ENCODE data around the gene TMEM175. TPM values are rescaled to one million over a fixed set of nuclear protein-coding genes. Genes with fewer than 3 reads are reported as not detected.

The TMEM175 gene
- total RNA-seq, 3 donors from 2014 or later: 12.5 to 15.6 (median 14.7) TPM

GRCh38 chr4:951594-952468 lies 19.6 kb downstream of the TMEM175 start:
- no peaks in the 10 kb centered on the region for H3K4me1 Mint-ChIP-seq (ENCODE audit: low read depth)
- no peak overlapping the region for H3K4me3 Mint-ChIP-seq
- no peaks in the 10 kb centered on the region for H3K9me3 Mint-ChIP-seq
- no peak for DNase-seq
- no peaks in the 10 kb centered on the region for H3K27me3 Mint-ChIP-seq (ENCODE audit: low read depth)
- ATAC-seq: no peak
- peaks cover 2% of the 10 kb centered on the region for H3K36me3 Mint-ChIP-seq (ENCODE audit: insufficient read depth)

DNA sequence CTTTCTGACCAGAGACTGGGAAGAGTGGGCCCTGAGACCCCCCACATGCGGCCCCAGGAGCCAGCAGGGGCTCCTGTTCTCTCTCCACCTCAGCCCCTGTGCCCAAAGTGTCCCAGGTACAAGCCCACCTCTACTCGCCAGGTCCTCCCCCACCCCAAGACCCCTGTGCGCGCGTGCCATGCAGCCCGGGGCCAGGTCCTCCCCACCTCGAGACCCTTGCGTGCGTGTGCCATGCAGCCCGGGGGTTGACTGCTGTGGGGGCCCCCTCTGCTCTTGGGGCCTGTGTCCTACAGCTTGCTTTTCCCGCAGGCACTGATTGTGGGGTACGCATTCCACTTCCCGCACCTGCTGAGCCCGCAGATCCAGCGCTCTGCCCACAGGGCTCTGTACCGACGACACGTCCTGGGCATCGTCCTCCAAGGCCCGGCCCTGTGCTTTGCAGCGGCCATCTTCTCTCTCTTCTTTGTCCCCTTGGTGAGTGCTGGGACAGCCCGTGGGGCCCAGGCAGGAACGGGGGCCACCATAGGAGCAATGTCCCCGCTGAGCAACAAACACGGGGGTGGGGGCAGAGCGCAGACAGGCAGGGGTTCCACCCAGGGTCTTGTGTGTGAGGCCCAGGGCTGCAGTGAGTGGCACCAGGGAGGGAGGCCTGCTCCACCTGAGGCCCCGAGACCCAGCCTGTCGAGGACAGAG lies 20.8 kb downstream of the TMEM175 start:
- no peaks in the 10 kb centered on the region for H3K9me3 Mint-ChIP-seq
- ATAC-seq: no peak
- DNase-seq: no peak
- peaks cover 5% of the 10 kb centered on the region for H3K36me3 Mint-ChIP-seq (ENCODE audit: insufficient read depth)
- H3K4me3 Mint-ChIP-seq: no peak overlapping the region
- no peaks in the 10 kb centered on the region for H3K4me1 Mint-ChIP-seq (ENCODE audit: low read depth)
- H3K27me3 Mint-ChIP-seq (ENCODE audit: low read depth): no peaks in the 10 kb centered on the region

DNA sequence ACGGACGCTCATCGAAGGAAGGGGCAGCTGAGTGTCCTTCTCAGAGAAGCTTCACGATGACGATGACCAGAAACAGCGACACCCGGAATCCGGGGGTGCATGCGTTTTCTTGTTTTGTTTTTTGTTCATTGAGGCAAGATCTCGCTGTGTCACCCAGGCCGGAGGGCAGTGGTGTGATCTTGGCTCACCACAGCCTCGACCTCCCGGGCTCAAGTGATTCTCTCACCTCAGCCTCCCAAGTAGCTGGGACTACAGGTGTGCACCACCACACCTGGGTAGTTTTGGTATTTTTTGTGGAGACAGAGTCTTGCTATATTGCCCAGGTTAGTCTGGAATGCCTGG lies 21.3 kb downstream of the TMEM175 start:
- Mint-ChIP-seq H3K9me3 (no peaks in the 10 kb centered on the region), H3K4me3 (no peak overlapping the region), H3K4me1 (ENCODE audit: low read depth) (no peaks in the 10 kb centered on the region), H3K36me3 (ENCODE audit: insufficient read depth) (peaks cover 6% of the 10 kb centered on the region), H3K27me3 (ENCODE audit: low read depth) (no peaks in the 10 kb centered on the region)
- no peak for DNase-seq
- no peak for ATAC-seq

- H3K9me3 Mint-ChIP-seq: no peaks in the 10 kb centered on the region
- ATAC-seq (no peak), DNase-seq (no peak)
- no peak overlapping the region for H3K4me3 Mint-ChIP-seq
- H3K27me3 Mint-ChIP-seq (ENCODE audit: low read depth): no peaks in the 10 kb centered on the region
- peaks cover 6% of the 10 kb centered on the region for H3K36me3 Mint-ChIP-seq (ENCODE audit: insufficient read depth)
- no peaks in the 10 kb centered on the region for H3K4me1 Mint-ChIP-seq (ENCODE audit: low read depth)
Measured at GRCh38 chr4:954211-955020, 22.2 kb downstream of the TMEM175 start.

- H3K36me3 Mint-ChIP-seq (ENCODE audit: insufficient read depth): peaks cover 8% of the 10 kb centered on the region
- H3K9me3 Mint-ChIP-seq: no peaks in the 10 kb centered on the region
- ATAC-seq (no peak), DNase-seq (no peak)
- H3K4me3 Mint-ChIP-seq: no peak overlapping the region
- H3K4me1 Mint-ChIP-seq (ENCODE audit: low read depth): no peaks in the 10 kb centered on the region
- H3K27me3 Mint-ChIP-seq (ENCODE audit: low read depth): no peaks in the 10 kb centered on the region
Measured at GRCh38 chr4:955161-955921, 23.1 kb downstream of the TMEM175 start.

GRCh38 chr4:955931-956381 lies 23.7 kb downstream of the TMEM175 start:
- H3K4me3 Mint-ChIP-seq: no peak overlapping the region
- no peak for DNase-seq
- H3K36me3 Mint-ChIP-seq (ENCODE audit: insufficient read depth): peaks cover 8% of the 10 kb centered on the region

GRCh38 chr4:956531-957230 lies 24.4 kb downstream of the TMEM175 start:
- ATAC-seq (no peak), DNase-seq (no peak)
- H3K27me3 Mint-ChIP-seq (ENCODE audit: low read depth): no peaks in the 10 kb centered on the region
- H3K36me3 Mint-ChIP-seq (ENCODE audit: insufficient read depth): peaks cover 8% of the 10 kb centered on the region
- H3K4me3 Mint-ChIP-seq: no peak overlapping the region
- no peaks in the 10 kb centered on the region for H3K9me3 Mint-ChIP-seq
- no peaks in the 10 kb centered on the region for H3K4me1 Mint-ChIP-seq (ENCODE audit: low read depth)

More at GRCh38 chr4:955931-956381, 23.7 kb downstream of the TMEM175 start:
- Mint-ChIP-seq H3K4me1 (ENCODE audit: low read depth) (no peaks in the 10 kb centered on the region), H3K27me3 (ENCODE audit: low read depth) (no peaks in the 10 kb centered on the region), H3K9me3 (no peaks in the 10 kb centered on the region)
- ATAC-seq: no peak

DNA sequence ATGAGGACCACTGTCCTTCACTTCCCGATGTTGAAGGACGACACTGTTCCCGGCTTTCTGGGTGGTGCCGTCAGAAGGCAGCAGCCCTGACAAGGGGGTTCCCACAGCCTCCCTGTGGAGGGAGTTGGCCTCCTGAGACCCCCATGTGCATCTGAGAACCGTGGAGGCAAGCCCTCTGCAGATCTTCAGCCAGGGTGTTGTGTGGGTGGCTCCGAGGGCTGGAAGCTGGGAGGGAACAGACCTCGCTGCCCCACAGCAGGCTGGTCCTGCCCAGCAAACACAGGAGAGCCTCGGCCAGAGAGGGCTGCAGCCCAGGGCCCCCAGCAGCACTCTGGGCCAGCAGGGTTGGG lies 24.9 kb downstream of the TMEM175 start:
- H3K36me3 Mint-ChIP-seq (ENCODE audit: insufficient read depth): peaks cover 6% of the 10 kb centered on the region
- no peaks in the 10 kb centered on the region for H3K9me3 Mint-ChIP-seq
- DNase-seq (no peak), ATAC-seq (no peak)
- H3K27me3 Mint-ChIP-seq (ENCODE audit: low read depth): no peaks in the 10 kb centered on the region
- H3K4me3 Mint-ChIP-seq: no peak overlapping the region
- H3K4me1 Mint-ChIP-seq (ENCODE audit: low read depth): no peaks in the 10 kb centered on the region

DNA sequence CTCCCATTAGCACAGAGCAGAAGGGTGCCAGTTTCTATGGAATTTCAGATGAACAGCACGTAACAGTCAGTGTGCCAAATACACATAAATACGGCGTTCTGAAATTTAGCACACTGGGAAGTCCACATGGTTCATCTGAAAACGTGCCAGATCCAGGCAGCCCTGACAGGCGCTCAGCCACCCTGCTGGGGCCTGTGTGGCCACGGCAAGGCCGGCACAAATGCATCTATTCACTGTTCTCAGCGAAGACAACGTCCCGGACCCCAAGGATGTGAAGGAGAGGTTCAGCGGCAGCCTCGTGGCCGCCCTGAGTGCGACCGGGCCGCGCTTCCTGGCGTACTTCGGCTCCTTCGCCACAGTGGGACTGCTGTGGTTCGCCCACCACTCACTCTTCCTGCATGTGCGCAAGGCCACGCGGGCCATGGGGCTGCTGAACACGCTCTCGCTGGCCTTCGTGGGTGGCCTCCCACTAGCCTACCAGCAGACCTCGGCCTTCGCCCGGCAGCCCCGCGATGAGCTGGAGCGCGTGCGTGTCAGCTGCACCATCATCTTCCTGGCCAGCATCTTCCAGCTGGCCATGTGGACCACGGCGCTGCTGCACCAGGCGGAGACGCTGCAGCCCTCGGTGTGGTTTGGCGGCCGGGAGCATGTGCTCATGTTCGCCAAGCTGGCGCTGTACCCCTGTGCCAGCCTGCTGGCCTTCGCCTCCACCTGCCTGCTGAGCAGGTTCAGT lies 25.5 kb downstream of the TMEM175 start:
- H3K4me1 Mint-ChIP-seq (ENCODE audit: low read depth): no peaks in the 10 kb centered on the region
- no peaks in the 10 kb centered on the region for H3K27me3 Mint-ChIP-seq (ENCODE audit: low read depth)
- H3K4me3 Mint-ChIP-seq: no peak overlapping the region
- no peak for ATAC-seq
- no peak for DNase-seq
- no peaks in the 10 kb centered on the region for H3K9me3 Mint-ChIP-seq
- peaks cover 5% of the 10 kb centered on the region for H3K36me3 Mint-ChIP-seq (ENCODE audit: insufficient read depth)

DNA sequence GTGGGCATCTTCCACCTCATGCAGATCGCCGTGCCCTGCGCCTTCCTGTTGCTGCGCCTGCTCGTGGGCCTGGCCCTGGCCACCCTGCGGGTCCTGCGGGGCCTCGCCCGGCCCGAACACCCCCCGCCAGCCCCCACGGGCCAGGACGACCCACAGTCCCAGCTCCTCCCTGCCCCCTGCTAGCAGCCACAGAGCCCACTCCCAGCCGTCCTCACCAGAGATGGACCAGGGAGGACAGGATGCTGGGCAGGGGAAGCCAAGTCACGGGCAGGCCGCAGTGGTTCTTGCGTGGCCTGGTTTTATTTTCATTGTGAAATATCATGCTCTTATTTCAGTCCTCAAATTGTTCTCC lies 26.0 kb downstream of the TMEM175 start:
- no peaks in the 10 kb centered on the region for H3K4me1 Mint-ChIP-seq (ENCODE audit: low read depth)

DNA sequence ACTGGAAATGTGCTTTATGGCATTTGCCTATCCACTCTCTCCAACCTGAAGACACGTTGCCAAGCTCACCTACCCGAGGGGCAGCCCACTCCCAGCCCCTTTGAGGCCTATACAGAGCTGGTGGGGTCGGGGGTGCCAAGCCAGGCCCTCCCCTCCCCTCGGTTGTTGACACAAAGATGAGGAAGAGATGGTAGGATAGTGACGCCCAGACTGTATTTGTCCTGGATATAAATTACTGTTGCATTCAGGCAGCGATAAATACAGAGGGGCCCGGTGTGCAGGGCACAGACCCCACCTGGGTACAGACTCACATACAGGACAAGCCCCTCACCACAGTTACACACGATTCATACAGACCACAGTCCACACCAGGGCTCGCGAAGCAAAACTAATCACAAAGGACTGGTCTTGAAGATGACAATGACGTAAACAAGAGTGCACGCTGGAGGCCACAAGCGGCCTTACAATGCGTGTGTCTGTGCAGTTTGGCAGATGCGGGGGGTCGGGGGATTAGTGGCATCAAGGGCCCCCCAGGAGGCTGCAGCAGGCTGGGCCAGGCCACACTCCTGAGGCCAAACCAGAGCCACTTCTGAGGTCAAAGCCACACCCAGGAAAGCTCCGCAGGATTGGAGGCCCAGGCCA lies 26.6 kb downstream of the TMEM175 start:
- H3K27me3 Mint-ChIP-seq (ENCODE audit: low read depth): no peaks in the 10 kb centered on the region
- DNase-seq: no peak

More for the DNA sequence above, 26.0 kb downstream of the TMEM175 start:
- Mint-ChIP-seq H3K4me3 (no peak overlapping the region), H3K9me3 (no peaks in the 10 kb centered on the region), H3K36me3 (ENCODE audit: insufficient read depth) (peaks cover 5% of the 10 kb centered on the region), H3K27me3 (ENCODE audit: low read depth) (no peaks in the 10 kb centered on the region)
- no peak for DNase-seq
- no peak for ATAC-seq

DNA sequence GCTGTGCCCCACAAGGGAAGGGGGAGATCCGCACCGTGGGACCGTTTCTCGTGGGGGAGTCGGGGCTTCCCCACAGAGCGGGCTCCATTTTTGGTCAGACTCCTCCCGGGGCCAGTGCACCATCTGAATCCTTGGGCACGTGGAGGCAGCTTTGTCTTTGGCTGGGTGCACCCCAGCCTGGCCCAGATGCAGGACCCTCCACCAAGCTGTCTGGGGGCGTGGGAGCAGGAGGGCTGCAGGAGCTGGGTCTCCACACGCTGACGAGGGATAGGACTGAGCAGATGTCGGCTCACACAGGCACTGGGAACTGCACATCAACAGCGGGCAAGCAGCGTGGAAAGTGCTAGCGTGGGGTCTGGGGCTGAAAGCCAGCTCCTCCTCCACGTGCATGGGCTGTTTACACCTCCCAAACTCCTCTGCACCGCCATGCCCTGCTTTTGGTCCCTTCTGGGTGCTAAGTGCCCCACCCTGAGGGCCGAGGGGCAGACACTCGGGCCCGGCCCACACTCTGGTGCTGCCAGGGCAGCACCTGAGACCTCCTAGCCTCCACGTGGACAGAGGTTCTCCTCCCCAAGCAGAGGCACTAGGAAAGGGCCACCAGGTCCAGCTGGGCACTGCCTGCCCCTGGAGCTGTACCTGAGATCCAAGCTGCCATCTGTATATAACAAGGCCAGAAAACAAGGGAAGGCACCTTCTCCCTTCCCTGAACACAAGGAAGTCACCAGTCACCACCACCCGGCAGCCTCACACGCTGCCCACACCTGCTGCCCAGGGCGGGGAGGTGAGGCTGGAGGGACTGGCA lies 27.3 kb downstream of the TMEM175 start:
- Mint-ChIP-seq H3K4me1 (ENCODE audit: low read depth) (no peaks in the 10 kb centered on the region), H3K4me3 (no peak overlapping the region), H3K36me3 (ENCODE audit: insufficient read depth) (peaks cover 5% of the 10 kb centered on the region), H3K27me3 (ENCODE audit: low read depth) (no peaks in the 10 kb centered on the region), H3K9me3 (no peaks in the 10 kb centered on the region)
- no peak for ATAC-seq
- DNase-seq: no peak

More for the DNA sequence above, 26.6 kb downstream of the TMEM175 start:
- peaks cover 5% of the 10 kb centered on the region for H3K36me3 Mint-ChIP-seq (ENCODE audit: insufficient read depth)
- no peaks in the 10 kb centered on the region for H3K9me3 Mint-ChIP-seq
- H3K4me1 Mint-ChIP-seq (ENCODE audit: low read depth): no peaks in the 10 kb centered on the region
- ATAC-seq: no peak
- H3K4me3 Mint-ChIP-seq: no peak overlapping the region
